ENCODE measurements around the gene NRP2. TPM values are rescaled to one million over a fixed set of nuclear protein-coding genes. Genes with fewer than 3 reads are reported as not detected.
A peak's percentile ranks its signal among the peaks of the same experiment; 100 is the strongest.

The NRP2 gene
- total and polyA plus RNA-seq, 9 donors = 47.9 to 143 (median 106) TPM

DNA sequence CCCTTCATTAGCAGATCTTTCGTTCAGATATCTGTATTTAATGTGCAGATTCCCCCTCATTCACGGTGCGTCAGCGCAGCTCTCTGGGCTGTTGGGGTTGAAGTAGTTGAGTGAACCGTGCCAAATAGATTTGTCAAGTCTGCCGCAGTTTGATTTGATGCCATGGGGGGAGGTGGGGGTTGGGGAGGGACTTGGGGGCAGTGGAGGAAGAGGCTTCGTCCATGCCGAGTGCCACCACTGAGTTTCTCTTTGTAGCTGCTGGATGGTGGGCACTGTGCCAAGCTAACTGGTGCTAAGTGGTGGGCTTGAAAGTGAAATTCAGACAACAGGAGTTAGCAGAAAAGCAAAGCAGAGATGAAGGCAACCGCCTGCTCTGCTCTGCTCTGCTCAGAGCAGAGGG lies 47.9 kb downstream of the NRP2 start:
- Histone ChIP-seq H3K4me3 (no peak overlapping the region), H3K9me3 (no peaks in the 10 kb centered on the region), H3K27ac (no peak overlapping the region), H3K36me3 (no peaks in the 10 kb centered on the region), H3K4me1 (ENCODE audit: insufficient read depth) (peaks cover 16% of the 10 kb centered on the region), H3K27me3 (no peaks in the 10 kb centered on the region)
- 71 to 91% (median 89%) methylated on average over 9 of the region's 9 CpGs for WGBS, 3 donors
- TF ChIP-seq, protein P1, sequence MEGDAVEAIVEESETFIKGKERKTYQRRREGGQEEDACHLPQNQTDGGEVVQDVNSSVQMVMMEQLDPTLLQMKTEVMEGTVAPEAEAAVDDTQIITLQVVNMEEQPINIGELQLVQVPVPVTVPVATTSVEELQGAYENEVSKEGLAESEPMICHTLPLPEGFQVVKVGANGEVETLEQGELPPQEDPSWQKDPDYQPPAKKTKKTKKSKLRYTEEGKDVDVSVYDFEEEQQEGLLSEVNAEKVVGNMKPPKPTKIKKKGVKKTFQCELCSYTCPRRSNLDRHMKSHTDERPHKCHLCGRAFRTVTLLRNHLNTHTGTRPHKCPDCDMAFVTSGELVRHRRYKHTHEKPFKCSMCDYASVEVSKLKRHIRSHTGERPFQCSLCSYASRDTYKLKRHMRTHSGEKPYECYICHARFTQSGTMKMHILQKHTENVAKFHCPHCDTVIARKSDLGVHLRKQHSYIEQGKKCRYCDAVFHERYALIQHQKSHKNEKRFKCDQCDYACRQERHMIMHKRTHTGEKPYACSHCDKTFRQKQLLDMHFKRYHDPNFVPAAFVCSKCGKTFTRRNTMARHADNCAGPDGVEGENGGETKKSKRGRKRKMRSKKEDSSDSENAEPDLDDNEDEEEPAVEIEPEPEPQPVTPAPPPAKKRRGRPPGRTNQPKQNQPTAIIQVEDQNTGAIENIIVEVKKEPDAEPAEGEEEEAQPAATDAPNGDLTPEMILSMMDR (IDR thresholded peaks at IDR 0.05) = no peak
- no peak for TF ChIP-seq EP300 (IDR thresholded peaks at IDR 0.05)
- no peak for TF ChIP-seq POLR2A (IDR thresholded peaks at IDR 0.05)
- DNase-seq = peak in 1 of 5 donors; percentile 47
- intact Hi-C loops (cut with DNase I) = loop anchor here in 2 of 4 donors (10.0 kb wide), 1 partner anchor 45 kb away; the partner anchor contains the start of gene NRP2 (in 2 of the 2)

DNA sequence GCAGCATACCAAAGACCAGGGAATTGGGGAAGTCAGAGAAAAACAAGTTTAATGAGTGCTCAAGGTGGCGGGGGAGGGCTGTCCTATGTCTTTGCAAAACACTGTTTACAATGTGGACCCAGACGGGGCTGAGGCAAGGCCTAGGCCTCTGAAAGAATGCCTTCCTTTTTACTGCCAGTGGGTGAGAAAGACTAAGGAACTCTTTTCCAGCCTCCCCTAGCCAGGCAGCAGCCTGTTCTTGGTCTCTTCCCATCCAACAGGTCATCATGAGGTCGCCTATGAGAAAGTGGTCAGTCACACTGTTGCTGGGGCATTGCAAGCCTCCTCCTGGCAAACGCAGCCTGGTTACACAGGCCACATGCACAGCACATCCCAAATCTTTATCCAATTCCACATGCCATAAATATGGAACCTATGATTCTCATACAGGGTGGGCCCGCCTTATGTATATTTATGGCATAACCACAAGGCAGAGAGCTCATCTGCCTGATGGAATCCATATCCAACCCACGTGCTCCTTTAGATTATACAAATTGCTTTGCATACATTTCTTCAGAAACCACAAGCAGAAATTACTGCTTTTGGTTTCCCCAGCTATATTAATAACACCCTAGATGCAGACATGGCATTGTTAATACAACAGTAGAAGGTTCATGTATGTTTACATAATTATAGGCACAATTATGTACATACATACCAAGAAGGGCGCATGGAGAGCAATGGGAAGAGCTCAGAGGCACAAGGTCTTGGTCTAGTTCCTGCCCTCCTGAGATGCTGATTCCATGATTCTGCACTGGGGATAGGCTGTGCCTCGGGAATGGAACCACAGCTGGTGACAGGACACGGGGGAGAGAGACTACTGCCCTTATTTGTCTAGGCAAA lies 48.6 kb downstream of the NRP2 start:
- Histone ChIP-seq H3K36me3 (no peaks in the 10 kb centered on the region), H3K27me3 (no peaks in the 10 kb centered on the region), H3K27ac (peak overlapping the region in 1 of 2 donors; percentile 5), H3K9me3 (no peaks in the 10 kb centered on the region), H3K4me1 (ENCODE audit: insufficient read depth) (peaks cover 16% of the 10 kb centered on the region), H3K4me3 (no peak overlapping the region)
- 63 to 68% (median 68%) methylated on average over 9 of the region's 9 CpGs for WGBS, 3 donors
- TF ChIP-seq EP300 (IDR thresholded peaks at IDR 0.05) = no peak
- TF ChIP-seq, protein P1 (IDR thresholded peaks at IDR 0.05) = no peak
- TF ChIP-seq POLR2A (IDR thresholded peaks at IDR 0.05) = no peak
- intact Hi-C loops (cut with DNase I) = loop anchor here in 2 of 4 donors (10.0 kb wide), 1 partner anchor 46 kb away; the partner anchor contains the start of gene NRP2 (in 2 of the 2)
- no peak for DNase-seq

DNA sequence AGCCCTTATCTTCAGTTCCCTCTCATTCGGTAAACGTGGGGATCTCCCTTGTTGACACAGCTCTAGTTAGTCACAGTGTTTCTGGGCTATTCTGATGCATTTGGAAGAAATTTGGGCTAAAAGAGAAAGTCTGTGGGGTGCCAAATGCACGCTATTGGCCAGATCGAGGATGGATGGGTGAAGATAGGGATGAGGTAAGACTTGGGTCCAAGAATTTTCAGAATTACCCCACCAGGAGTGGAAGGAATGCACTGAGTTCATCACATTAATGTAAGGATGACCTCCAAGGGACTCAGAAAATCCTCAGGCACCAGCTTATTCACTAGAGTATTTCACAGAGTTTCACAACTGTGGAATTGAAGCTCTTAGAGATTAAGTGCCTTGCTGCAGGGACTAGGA lies 49.3 kb downstream of the NRP2 start:
- 35 to 41% (median 35%) methylated on average over 4 of the region's 4 CpGs for WGBS, 3 donors
- TF ChIP-seq, protein P1 (IDR thresholded peaks at IDR 0.05) = no peak
- no peak for TF ChIP-seq EP300 (IDR thresholded peaks at IDR 0.05)
- no peak for TF ChIP-seq POLR2A (IDR thresholded peaks at IDR 0.05)
- Histone ChIP-seq H3K9me3 (no peaks in the 10 kb centered on the region), H3K27ac (peak overlapping the region in 1 of 2 donors; percentile 5), H3K4me3 (no peak overlapping the region), H3K4me1 (ENCODE audit: insufficient read depth) (peaks cover 16% of the 10 kb centered on the region), H3K27me3 (no peaks in the 10 kb centered on the region), H3K36me3 (no peaks in the 10 kb centered on the region)
- DNase-seq = no peak
- intact Hi-C loops (cut with DNase I) = loop anchor here in 2 of 4 donors (10.0 kb wide), 1 partner anchor 47 kb away; the partner anchor contains the start of gene NRP2 (in 2 of the 2)

DNA sequence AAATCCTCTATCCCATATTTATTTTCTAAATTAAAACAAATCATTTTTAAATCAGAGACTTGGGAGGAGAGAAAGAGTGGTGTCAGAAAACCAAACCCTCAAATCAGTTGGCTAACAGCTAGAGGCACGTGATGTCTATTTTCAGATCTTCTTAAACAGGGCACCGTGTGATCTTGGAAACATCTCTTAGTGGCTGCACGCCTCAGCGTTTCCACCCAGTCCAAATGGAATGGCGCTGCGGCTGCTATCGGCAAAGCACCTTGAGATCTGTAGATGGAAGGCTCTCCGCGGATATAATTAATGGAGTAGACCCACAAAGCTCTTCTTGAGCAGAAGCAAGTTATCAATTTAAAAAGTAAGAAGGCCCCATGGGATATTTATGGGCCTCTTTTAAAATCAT lies 50.0 kb downstream of the NRP2 start:
- peaks cover 16% of the 10 kb centered on the region for H3K4me1 ChIP-seq (ENCODE audit: insufficient read depth)
- H3K36me3 ChIP-seq = no peaks in the 10 kb centered on the region
- intact Hi-C loops (cut with DNase I) = loop anchor here in 2 of 4 donors (10.0 kb wide), 1 partner anchor 48 kb away; the partner anchor contains the start of gene NRP2 (in 2 of the 2)
- DNase-seq = no peak
- peak overlapping the region in 1 of 2 donors; percentile 71 for H3K27ac ChIP-seq
- 92 to 94% (median 94%) methylated on average over 9 of the region's 9 CpGs for WGBS, 3 donors
- H3K27me3 ChIP-seq = no peaks in the 10 kb centered on the region
- no peak overlapping the region for H3K4me3 ChIP-seq
- no peaks in the 10 kb centered on the region for H3K9me3 ChIP-seq
- TF ChIP-seq, protein P1 (IDR thresholded peaks at IDR 0.05) = no peak
- TF ChIP-seq EP300 (IDR thresholded peaks at IDR 0.05) (no peak), POLR2A (IDR thresholded peaks at IDR 0.05) (no peak)

Measured in ovary (tissue), 9 donors.